Left ventricle myocardium inferior (tissue), 1 donor: Measurements from ENCODE around the gene PNPLA3. TPM values are rescaled to one million over a fixed set of nuclear protein-coding genes. Genes with fewer than 3 reads are reported as not detected.
"Not testable (repeated sequence)": the region's sequence is repeated elsewhere in the genome, so short reads cannot be mapped to it uniquely, and the experiment has no call there.

Experiments
- DNase-seq: peaks from one replicate; pipeline ENCODE4 v3.0.0-alpha.2; 2020
- H3K27ac ChIP-seq: fragments of 200-600 bp; replicated peaks from 2 replicates; pipeline ENCODE4 v1.8.0; 2021
- H3K27me3 ChIP-seq: fragments of 200-600 bp; 2 replicates; pipeline ENCODE4 v1.8.0; 2021; ENCODE audit warnings: low read depth
- H3K36me3 ChIP-seq: fragments of 200-600 bp; 2 replicates; pipeline ENCODE4 v1.8.0; 2021
- H3K4me1 ChIP-seq: fragments of 200-600 bp; 2 replicates; pipeline ENCODE4 v1.8.0; 2021
- H3K4me3 ChIP-seq: fragments of 200-600 bp; 2 replicates; pipeline ENCODE4 v1.8.0; 2021; ENCODE audit warnings: mild to moderate bottlenecking, moderate library complexity
- H3K9me3 ChIP-seq: fragments of 200-600 bp; replicated peaks from 2 replicates; pipeline ENCODE4 v1.8.0; 2021
- intact Hi-C: fragments of 100-400 bp; cut with micrococcal nuclease; formaldehyde crosslinking; loops from one replicate; pipeline ENCODE4 v1.11.0; 2022
- total RNA-seq: library from RNA; stranded (reverse); fragmentation: NEBNext Ultra II Directional; extraction: Animal tissue kit (Norgen Biotek cat#: 25700); gene quantifications from one replicate; pipeline ENCODE4 v1.2.1, GENCODE V29; 2021
- TF ChIP-seq, protein P1 (sequence below): fragments of 200-600 bp; IDR thresholded peaks from 2 replicates; pipeline ENCODE4 v1.8.0; 2021; ENCODE audit warnings: antibody characterized with exemption, mild to moderate bottlenecking, borderline replicate concordance
- donor health status: DM: no; HTN: yes; CAD: no; lungs with severe emphysema.

The PNPLA3 gene
- total RNA-seq, 1 donor from 2014 or later = not detected

DNA sequence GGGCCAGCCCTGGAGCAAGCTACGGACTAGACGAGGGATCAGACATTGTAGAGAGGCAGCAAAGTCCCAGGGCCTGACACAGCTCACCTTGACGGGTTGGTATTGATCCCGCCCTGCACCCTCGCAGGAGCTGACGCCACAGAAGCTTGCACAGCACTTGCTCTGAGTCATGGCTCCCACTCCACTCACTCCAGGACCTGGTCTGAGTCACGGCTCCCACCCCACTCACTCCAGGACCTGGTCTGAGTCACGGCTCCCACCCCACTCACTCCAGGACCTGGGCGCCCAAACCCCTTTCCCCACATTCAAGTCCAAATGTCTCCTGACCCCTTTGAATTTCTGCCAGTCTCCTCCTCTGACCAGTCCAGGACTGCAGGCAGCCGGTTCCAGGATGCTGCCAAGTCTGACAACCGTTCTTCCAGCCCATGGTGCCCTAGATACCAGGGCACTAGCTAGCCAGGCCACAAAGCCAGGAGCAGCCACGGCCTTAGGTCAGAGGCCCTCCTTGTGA, 25.8 kb upstream of the PNPLA3 start:
- H3K27me3 ChIP-seq = peaks cover 74% of the 10 kb centered on the region
- no peak overlapping the region for H3K27ac ChIP-seq
- DNase-seq = no peak
- H3K4me3 ChIP-seq = no peak overlapping the region
- no peaks in the 10 kb centered on the region for H3K36me3 ChIP-seq
- intact Hi-C loops = no loop called here
- TF ChIP-seq, protein P1, sequence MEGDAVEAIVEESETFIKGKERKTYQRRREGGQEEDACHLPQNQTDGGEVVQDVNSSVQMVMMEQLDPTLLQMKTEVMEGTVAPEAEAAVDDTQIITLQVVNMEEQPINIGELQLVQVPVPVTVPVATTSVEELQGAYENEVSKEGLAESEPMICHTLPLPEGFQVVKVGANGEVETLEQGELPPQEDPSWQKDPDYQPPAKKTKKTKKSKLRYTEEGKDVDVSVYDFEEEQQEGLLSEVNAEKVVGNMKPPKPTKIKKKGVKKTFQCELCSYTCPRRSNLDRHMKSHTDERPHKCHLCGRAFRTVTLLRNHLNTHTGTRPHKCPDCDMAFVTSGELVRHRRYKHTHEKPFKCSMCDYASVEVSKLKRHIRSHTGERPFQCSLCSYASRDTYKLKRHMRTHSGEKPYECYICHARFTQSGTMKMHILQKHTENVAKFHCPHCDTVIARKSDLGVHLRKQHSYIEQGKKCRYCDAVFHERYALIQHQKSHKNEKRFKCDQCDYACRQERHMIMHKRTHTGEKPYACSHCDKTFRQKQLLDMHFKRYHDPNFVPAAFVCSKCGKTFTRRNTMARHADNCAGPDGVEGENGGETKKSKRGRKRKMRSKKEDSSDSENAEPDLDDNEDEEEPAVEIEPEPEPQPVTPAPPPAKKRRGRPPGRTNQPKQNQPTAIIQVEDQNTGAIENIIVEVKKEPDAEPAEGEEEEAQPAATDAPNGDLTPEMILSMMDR = no peak
- no peaks in the 10 kb centered on the region for H3K4me1 ChIP-seq
- H3K9me3 ChIP-seq = no peaks in the 10 kb centered on the region

DNA sequence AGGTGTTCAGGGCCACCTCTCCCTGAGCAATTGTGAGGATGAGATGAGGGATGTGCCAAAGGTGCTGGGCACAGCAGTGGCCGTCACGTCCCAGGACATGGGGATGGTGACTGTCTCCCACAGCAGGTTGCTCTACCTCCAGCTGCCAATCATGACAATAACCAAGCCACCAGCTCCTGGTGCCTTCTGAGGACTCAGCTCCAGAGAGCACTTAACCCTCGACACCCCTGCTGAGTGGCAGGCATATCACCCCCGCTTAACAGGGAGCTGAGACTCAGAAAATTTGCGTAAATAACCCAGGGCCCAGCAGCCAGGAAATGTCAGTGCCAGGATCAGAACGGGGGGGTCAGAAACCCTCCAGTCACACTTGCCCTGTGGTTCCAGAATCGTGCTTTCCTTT, 23.4 kb upstream of the PNPLA3 start:
- intact Hi-C loops = no loop called here
- H3K4me3 ChIP-seq = no peak overlapping the region
- TF ChIP-seq, protein P1 = no peak

DNA sequence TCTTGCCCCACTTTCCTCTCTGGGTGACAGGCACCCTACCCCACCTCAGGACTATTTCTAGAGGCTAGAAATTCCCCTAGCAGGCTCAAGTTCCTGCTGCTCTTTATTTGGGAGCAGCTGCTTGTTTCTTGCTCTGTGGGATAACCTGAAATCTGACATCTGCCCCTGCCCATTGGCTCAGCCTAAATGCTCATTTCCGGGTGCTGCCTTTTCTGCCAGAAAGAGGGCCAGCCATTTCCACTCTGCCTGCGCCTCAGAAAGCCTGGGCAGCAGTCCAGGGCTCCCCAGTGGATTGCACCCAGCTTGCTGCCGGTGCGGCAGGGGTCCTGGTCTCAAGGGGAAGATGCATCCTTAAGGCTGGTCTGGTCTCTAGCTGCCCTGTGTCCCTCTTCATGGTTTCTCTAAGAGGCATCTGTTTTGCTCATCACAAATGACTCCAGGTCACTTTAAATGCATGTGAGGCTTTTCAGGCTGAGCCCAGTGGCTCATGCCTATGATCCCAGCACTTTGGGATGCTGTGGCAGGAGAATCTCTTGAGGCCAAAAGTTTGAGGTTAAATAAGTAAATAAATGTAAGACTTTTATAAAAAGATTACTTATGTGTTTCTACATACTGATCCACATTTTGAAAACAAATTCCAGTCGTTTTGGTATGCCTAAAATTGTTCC, 21.5 kb upstream of the PNPLA3 start:
- no peaks in the 10 kb centered on the region for H3K4me1 ChIP-seq
- DNase-seq = no peak
- peaks cover 72% of the 10 kb centered on the region for H3K27me3 ChIP-seq
- TF ChIP-seq, protein P1 = no peak
- no peaks in the 10 kb centered on the region for H3K9me3 ChIP-seq
- intact Hi-C loops = no loop called here
- H3K27ac ChIP-seq = no peak overlapping the region
- no peaks in the 10 kb centered on the region for H3K36me3 ChIP-seq
- no peak overlapping the region for H3K4me3 ChIP-seq

More for the DNA sequence above, 23.4 kb upstream of the PNPLA3 start:
- no peaks in the 10 kb centered on the region for H3K9me3 ChIP-seq
- H3K36me3 ChIP-seq = no peaks in the 10 kb centered on the region
- no peaks in the 10 kb centered on the region for H3K4me1 ChIP-seq
- no peak overlapping the region for H3K27ac ChIP-seq
- no peak for DNase-seq
- peaks cover 67% of the 10 kb centered on the region for H3K27me3 ChIP-seq

DNA sequence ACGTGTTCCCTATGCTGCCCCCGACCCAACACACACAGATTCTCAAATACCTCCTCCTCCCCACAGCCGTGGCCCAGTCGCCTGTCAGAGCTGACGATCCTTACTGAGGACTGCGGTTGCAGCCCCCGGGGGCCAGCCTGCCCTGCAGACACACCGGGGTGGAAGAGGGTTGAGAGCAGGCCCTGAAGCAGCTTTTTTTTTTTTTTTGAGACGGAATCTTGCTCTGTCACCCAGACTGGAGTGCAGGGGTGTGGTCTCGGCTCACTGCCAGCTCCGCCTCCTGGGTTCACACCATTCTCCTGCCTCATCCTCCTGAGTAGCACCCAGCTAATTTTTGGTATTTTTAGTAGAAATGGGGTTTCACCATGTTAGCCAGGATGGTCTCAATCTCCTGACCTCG, 20.6 kb upstream of the PNPLA3 start:
- H3K4me1 ChIP-seq, intact Hi-C loops, DNase-seq, H3K9me3 ChIP-seq, H3K27ac ChIP-seq, H3K4me3 ChIP-seq, H3K36me3 ChIP-seq: not testable (repeated sequence)
- peaks cover 76% of the 10 kb centered on the region for H3K27me3 ChIP-seq

DNA sequence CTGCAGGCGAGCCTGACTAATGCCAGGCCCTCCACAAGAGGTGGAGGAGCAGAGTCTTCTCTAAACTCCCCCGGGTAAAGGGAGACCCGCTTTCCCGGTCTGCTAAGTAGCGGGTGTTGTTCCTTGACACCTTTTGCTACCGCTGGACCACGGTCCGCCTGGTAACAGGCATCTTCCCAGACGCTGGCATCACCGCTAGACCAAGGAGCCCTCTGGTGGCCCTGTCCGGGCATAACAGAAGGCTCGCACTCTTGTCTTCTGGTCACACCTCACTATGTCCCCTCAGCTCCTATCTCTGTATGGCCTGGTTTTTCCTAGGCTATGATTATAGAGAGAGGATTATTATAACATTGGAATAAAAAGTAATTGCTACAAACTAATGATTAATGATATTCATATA, 19.2 kb upstream of the PNPLA3 start:
- H3K4me1 ChIP-seq, intact Hi-C loops, H3K9me3 ChIP-seq, H3K27ac ChIP-seq, H3K36me3 ChIP-seq, H3K4me3 ChIP-seq: not testable (repeated sequence)
- peaks cover 88% of the 10 kb centered on the region for H3K27me3 ChIP-seq
- peak; percentile 45 for DNase-seq
- TF ChIP-seq, protein P1 = peak; percentile 44

DNA sequence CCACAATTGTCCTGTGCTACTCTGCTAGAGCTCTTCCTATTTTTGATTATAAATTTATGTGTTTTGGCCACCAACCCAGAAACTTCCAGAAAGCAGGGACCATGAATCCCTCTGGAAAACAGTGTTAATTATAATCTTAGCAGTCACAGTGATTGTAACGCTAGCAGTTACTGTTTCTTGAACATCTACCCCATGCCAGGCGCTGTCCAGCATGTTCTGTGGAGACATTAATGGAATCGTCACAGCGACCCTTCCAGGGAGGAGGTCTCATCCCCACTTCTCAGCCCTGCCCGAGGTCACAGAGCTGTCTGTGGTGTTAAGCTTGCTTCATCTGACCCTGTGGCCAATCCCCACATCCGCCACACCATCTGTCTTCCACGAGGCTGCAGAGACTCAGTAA, 17.9 kb upstream of the PNPLA3 start:
- H3K36me3 ChIP-seq = no peaks in the 10 kb centered on the region
- TF ChIP-seq, protein P1 = no peak
- H3K27ac ChIP-seq = no peak overlapping the region
- H3K27me3 ChIP-seq = peaks cover 75% of the 10 kb centered on the region
- H3K4me1 ChIP-seq = no peaks in the 10 kb centered on the region
- no peak overlapping the region for H3K4me3 ChIP-seq
- intact Hi-C loops = no loop called here
- no peaks in the 10 kb centered on the region for H3K9me3 ChIP-seq
- no peak for DNase-seq
